Pulmonary artery endothelial cell (primary cell): ENCODE data around the gene OLIG2. TPM values are rescaled to one million over a fixed set of nuclear protein-coding genes. Genes with fewer than 3 reads are reported as not detected.

ENCODE experiments used
- DNase-seq: peaks from one replicate; pipeline ENCODE4 v3.0.0-alpha.2; 2011; ENCODE audit warnings: low read depth, low spot score
- total RNA-seq: library from RNA; depleted of rRNA; stranded (reverse); fragments of >200 nt; gene quantifications from 2 replicates; pipeline ENCODE4 v1.2.3, GENCODE V29; 2014

OLIG2 gene
- total RNA-seq, 1 donor from 2014 or later, result not detected

DNA sequence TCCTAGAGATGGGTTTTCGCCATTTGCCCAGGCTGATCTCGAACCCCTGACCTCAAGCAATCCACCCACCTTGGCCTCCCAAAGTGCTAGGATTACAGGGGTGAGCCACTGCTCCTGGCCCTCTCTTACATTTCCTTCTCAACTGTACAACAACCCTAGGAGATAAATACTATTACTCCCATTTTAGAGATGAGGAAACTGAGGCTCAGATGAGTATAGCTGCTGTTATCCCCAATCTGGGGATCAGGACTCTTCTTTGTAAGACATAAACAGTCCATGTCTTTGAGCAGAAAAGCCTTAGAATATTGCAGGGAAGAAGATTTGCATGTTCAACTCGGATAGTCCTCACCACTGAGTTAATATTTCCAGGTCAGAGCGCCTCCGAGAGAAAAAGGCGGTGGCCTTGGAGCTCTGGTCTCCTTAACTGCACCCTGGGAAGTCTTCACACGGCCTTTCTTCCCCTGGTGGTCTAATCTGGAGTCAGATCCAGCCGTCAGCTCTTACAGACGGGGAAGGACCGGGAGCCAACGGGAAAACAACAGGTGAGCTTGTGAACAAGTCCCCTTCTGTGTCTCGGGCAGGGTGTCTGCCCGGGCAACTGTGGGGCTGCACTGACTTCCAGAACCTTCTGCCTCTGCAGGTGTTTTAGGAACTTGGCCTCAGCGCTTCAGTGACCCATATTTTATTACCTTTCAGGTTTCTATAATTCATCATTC lies 38.3 kb downstream of the OLIG2 start:
- DNase-seq, result no peak

DNA sequence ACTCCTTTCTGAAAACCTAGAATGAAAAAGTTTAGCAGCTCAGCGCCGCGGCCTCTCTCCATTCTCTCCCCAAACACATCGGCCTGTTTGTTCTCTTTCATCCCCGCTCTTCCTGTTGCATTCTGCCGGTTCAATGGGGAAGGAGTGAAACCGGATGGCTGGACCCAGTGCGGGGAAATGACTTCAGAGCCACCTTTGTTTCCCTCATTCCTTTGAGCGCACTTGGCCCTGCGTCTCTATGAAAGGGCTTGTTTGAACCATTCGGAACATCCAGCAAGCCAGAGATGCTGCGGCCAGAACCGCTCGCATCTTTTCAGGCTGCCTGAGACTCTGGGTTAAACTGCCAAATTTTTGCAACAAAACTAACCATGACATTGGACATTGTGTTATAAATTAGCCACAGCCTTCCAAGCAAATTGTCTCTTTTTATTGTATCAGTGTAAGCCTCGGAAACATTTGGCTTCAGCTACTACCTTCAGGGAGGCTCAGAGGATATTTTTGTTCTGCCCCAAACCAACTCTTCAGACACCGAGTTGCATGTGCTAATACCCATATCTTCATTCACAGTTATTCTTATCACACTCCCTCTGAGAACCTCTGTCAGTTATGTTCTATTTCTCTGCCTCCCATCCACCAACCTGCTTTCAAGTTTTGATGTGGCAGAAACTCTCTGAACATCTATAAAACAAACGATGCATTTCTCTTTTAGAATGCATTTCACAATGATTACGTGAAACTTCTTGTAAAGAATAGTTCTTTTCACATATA lies 39.1 kb downstream of the OLIG2 start:
- DNase-seq, result no peak

DNA sequence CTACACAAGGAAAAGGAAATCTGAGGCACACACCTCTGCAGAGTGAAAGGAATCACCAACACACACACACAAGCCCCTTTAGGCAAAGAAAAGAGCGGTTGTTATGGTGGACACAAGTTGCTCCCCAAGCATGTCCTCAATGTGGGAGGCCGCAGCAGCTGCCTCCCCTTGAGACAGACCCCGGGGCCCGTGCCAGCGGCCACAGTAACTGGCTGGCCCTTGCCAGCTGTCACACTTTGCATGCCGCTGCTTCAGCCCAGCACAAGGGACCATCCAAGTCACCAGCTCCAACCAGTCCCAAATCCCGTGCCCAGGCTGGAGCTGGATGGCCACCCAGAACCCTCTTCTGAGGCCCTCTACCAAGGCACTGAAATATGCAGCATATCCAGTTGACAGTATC lies 41.3 kb downstream of the OLIG2 start:
- DNase-seq, result no peak

DNA sequence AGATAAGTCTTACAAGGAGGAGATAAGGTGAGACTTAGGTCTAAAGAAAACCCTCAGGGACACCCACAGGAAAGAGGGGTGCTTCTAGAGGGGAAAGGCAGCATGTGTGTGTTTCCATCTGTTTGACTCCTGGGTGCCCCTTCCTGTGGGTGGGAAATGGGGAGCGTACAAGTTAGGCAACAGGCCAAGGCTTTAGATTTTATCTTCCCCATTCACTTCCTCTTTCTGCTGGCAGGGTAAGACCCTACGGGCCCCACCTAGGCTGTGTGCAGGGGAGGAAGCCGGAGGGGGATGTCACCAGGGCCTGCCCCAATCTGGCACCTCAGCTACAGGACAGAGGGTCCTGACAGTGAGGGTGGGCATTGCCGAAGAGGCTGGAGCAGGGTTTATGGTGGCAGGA lies 41.7 kb downstream of the OLIG2 start:
- DNase-seq, result no peak

DNA sequence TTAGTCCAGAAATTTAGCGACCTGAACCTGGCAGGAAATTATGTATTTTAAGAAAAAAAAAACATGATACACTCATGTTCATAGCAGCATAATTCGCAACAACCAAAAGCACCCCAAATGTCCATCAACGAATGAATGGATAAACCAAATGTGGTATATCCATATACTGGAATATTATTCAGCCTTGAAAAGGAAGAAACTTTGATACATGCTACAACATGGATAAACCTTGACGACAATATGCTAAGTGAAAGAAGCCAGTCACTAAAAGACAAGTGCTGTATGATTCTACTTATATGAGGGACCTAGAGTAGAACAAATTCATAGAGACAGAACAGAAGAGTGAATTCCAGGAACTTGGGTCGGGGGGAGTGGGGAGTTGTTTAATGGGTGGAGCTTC lies 43.5 kb downstream of the OLIG2 start:
- no peak for DNase-seq

DNA sequence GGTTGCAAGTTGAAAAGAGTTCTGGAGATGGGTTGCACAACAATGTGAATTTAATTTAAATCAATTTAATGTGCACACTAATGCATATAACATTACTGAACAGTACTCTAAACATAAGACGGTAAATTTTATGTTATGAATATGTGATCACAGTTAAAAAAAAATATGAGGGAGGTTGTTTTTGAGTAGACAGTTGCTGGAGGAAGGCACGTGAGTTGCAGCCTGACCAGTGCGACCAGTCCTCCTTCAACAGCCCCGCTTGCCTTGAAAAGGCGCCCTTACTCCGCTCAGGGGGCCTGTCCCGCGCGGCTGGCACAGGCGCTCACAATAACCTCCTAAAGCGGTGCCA lies 43.9 kb downstream of the OLIG2 start:
- DNase-seq, result no peak

DNA sequence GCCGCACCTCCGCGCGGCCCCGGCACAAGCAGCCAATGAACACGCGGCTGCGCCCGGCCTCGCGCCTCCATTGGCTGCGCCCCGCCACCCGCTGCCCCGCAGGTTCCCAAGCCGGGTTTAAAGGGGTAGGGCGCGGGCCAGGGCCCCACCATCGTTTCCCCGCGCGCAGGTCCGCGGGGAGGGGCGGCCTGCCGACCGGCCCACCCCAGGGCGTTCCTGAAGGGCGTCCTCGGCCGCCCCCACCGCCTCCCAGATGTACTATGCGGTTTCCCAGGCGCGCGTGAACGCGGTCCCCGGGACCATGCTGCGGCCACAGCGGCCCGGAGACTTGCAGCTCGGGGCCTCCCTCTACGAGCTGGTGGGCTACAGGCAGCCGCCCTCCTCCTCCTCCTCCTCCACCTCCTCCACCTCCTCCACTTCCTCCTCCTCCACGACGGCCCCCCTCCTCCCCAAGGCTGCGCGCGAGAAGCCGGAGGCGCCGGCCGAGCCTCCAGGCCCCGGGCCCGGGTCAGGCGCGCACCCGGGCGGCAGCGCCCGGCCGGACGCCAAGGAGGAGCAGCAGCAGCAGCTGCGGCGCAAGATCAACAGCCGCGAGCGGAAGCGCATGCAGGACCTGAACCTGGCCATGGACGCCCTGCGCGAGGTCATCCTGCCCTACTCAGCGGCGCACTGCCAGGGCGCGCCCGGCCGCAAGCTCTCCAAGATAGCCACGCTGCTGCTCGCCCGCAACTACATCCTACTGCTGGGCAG lies 44.4 kb downstream of the OLIG2 start, which contains the start of gene OLIG1:
OLIG1 (plus strand) TSS at position 148 of the 750 bp plus-strand sequence; CDS start at position 254, 106 bp downstream.
- DNase-seq, result no peak

DNA sequence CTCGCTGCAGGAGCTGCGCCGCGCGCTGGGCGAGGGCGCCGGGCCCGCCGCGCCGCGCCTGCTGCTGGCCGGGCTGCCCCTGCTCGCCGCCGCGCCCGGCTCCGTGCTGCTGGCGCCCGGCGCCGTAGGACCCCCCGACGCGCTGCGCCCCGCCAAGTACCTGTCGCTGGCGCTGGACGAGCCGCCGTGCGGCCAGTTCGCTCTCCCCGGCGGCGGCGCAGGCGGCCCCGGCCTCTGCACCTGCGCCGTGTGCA lies 44.9 kb downstream of the OLIG2 start:
- DNase-seq, result no peak

DNA sequence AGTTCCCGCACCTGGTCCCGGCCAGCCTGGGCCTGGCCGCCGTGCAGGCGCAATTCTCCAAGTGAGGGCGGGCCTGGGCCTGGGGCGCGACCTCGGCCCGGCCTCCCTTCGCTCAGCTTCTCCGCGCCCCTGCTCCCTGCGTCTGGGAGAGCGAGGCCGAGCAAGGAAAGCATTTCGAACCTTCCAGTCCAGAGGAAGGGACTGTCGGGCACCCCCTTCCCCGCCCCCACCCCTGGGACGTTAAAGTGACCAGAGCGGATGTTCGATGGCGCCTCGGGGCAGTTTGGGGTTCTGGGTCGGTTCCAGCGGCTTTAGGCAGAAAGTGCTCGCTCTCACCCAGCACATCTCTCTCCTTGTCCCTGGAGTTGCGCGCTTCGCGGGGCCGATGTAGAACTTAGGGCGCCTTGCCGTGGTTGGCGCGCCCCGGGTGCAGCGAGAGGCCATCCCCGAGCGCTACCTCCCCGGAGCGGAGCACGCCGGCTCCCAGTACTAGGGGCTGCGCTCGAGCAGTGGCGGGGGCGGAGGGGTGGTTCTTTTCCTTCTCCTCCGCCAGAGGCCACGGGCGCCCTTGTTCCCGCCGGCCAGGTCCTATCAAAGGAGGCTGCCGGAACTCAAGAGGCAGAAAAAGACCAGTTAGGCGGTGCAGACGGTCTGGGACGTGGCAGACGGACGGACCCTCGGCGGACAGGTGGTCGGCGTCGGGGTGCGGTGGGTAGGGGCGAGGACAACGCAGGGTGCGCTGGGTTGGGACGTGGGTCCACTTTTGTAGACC lies 45.4 kb downstream of the OLIG2 start:
- no peak for DNase-seq

DNA sequence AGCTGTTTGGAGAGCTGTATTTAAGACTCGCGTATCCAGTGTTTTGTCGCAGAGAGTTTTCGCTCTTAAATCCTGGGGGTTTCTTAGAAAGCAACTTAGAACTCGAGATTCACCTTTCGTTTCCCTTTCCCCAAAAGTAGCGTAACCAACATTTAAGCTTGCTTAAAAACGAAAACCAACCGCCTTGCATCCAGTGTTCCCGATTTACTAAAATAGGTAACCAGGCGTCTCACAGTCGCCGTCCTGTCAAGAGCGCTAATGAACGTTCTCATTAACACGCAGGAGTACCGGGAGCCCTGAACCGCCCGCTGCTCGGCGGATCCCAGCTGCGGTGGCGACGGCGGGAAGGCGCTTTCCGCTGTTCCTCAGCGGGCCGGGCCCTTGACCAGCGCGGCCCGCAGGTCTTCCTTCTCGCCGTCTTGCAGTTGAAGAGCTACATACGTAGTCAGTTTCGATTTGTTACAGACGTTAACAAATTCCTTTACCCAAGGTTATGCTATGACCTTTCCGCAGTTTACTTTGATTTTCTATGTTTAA lies 46.1 kb downstream of the OLIG2 start:
- DNase-seq, result no peak

DNA sequence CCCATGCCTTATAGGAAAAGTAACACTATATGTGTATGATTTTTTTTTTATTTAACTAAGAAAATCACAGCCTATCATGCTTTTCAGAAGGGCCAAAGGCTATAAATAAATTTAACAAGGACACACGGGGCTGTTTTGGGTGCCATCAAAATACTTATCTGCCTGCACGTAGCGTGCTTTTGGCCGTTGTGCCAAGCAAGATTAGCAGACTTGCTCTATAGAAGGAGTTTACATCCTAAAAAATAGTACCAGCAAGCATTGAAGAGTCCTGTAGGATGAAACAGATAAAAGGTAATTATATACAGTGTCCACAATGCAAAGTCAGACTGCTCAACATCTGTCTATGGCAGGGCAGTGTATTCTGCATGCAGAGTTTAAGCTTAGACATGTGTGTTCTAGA lies 47.9 kb downstream of the OLIG2 start:
- no peak for DNase-seq

DNA sequence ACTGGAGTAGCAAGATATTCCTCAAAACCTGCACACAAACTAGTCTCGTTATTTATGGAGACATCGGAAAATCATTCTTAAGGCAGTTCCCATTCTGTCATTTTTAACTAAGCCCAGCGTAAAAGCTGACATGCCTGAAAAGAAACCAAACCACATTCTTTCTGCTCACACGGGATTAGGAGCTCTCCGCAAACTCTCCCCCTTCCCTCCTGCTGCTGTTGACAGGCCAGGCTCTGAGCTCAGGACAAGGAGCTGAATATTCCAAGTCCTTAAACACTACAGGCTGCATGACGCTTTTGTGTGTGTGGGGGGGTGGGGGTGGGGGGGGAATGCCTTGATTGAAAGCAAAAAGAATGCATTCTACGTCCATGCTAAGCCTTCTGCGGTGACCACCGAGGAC lies 49.4 kb downstream of the OLIG2 start:
- DNase-seq, result no peak

DNA sequence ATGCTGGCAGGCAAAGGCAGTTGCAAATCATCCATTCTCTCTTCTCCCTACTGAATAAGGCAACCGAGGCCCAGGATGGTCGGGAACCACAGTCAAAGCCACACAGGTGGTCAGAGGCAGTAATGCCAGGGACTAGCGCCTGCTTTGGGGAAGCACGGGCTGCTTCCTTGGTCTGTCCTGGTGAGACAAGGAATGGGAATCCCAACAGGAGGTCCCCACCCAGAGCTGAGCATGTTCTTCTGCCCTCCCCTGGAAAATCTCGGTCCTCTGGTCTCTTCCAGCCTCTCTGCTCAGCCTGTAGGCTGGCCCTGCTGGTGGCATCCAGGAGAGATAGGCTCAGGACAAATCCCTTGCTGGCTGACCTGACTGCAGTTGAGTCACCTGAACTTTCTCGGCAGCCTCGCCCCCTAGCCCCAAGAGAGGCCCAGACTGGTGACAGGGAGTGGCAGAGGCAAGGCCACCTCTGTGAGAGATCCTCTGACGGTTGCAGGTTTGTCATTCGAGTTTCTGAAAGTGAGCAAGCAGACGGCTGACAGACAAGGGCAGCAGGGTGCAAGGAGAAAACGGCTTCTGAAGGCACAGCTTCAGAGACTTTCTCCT lies 50.0 kb downstream of the OLIG2 start:
- DNase-seq, result no peak

DNA sequence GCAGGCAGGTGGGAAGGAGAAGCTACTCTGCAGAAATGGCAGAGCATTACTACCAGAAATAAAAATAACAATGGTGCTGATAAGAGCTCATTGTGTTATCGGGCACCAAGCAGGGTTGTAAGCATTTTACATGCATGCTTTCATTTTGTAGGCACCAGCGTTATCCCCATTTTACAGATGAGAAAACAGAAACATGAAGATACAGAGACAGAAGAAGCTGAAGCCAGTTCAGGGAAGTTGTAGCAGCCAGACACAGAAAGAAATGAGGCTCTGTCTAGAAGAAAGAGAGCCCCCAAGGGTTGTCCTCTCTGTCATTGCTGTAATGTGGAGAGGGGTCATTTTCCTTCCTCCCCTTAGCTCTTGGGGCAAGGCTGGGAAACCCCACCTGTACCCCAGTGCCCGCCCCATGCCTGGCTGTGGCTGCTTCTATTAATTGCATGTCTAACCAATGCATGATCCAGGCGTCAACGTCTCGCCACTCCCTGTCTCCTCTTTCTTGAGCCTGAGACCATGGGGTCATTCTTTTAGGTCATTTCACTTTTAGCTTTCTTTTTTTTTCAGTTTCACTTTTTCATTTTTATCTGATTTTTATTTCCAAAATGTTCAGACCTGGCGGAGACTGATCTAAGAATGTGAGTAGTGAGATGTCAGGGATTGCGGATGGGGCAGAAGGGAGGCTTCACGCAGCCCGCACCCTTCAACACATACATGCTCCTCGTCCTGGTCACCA lies 51.0 kb downstream of the OLIG2 start:
- no peak for DNase-seq

Other genes starting within 250 kb of the OLIG2 start
- not detected in 2 replicates for gene OLIG1, start 44.2 kb downstream of the OLIG2 start, total RNA-seq
- gene IFNAR2, start 204.0 kb downstream of the OLIG2 start, total RNA-seq, result 13.9 and 19.7 TPM in 2 replicates
- 37.0 and 39.0 TPM in 2 replicates for gene IL10RB, start 240.4 kb downstream of the OLIG2 start, total RNA-seq